Spleen (tissue), 7 donors: ENCODE measurements around the gene KIF5C.

Experiments
- CTCF ChIP-seq, 11 experiments: fragments of 200-600 bp in 7 of 11; fragments of 450-650 bp in 4 of 11; sonication (generic) in 4 of 11; IDR thresholded peaks in 8 of 11; conservative IDR thresholded peaks in 3 of 11; 1 replicate in 7 of 11; 2 replicates in 4 of 11; pipeline versions ENCODE4 v1.4.0 to v1.8.0; 2016 to 2021; ENCODE audit warnings: antibody characterized with exemption in 11 of 11, inconsistent platforms in 4 of 11, mild to moderate bottlenecking in 1 of 11
- POLR2A ChIP-seq, 3 donors: fragments of 450-650 bp; IDR thresholded peaks; one replicate each; pipeline ENCODE4 v1.5.1; 2017; ENCODE audit warnings: antibody characterized with exemption in 3 of 3, mild to moderate bottlenecking in 1 of 3
- donor health status: DM: no; HTN: no; CAD: no; lungs with moderate emphysema.
- donor health status: DM: no; HTN: no; CAD: no.
- donor health status: DM: no; HTN: no; CAD: no.

GRCh38 chr2:149027590-149028250, 152.7 kb downstream of the KIF5C start:
- TF ChIP-seq POLR2A (IDR thresholded peaks at IDR 0.05) (no peak), CTCF (IDR thresholded peaks at IDR 0.05 in 8 of 11, conservative IDR thresholded peaks at IDR 0.05 in 3 of 11) (no peak)
